Thyroid gland (tissue), 4 donors: ENCODE results near the gene ZFHX3.

ENCODE experiments used
- CTCF ChIP-seq, 6 experiments: fragments of 200-600 bp in 3 of 6; fragments of 450-650 bp in 3 of 6; sonication (generic) in 3 of 6; IDR thresholded peaks; one replicate each; pipeline ENCODE4 v1.5.1; 2016 to 2019; ENCODE audit warnings: antibody characterized with exemption in 6 of 6, mild to moderate bottlenecking in 2 of 6, inconsistent platforms in 1 of 6, moderate library complexity in 1 of 6
- POLR2A ChIP-seq, 2 donors: fragments of 450-650 bp; IDR thresholded peaks; one replicate each; pipeline ENCODE4 v1.6.1; 2017; ENCODE audit warnings: antibody characterized with exemption in 2 of 2, mild to moderate bottlenecking in 2 of 2, moderate library complexity in 1 of 2

- TF ChIP-seq POLR2A (IDR thresholded peaks at IDR 0.05): no peak
- no peak for TF ChIP-seq CTCF (IDR thresholded peaks at IDR 0.05)
These were observed 78.1 kb downstream of the ZFHX3 start for GRCh38 chr16:72969812-72970211.
